Measurements from ENCODE around the gene PVR.
"Not testable (repeated sequence)": the region's sequence is repeated elsewhere in the genome, so short reads cannot be mapped to it uniquely, and the experiment has no call there.

Gene PVR

GRCh38 chr19:44668985-44669764 is 25.5 kb downstream of the PVR start:
- no peak for TF ChIP-seq ZNF274 (IDR thresholded peaks at IDR 0.05; ENCODE audit: low read depth, low read length)
- no peak overlapping the region for H3K4me3 ChIP-seq (ENCODE audit: low read length)

GRCh38 chr19:44670027-44670426 is 26.3 kb downstream of the PVR start:
- H3K4me3 ChIP-seq (ENCODE audit: low read length), result not testable (repeated sequence)

GRCh38 chr19:44671400-44671799 is 27.7 kb downstream of the PVR start, which contains the start of gene CEACAM19:
Gene CEACAM19 (plus strand): TSS chr19:44671482. CDS start chr19:44671932, 450 bp downstream.
- TF ChIP-seq ZNF274 (IDR thresholded peaks at IDR 0.05; ENCODE audit: low read depth, low read length), result no peak
- H3K4me3 ChIP-seq (ENCODE audit: low read length), result no peak within 1 kb of the TSS

GRCh38 chr19:44672226-44672625 is 28.5 kb downstream of the PVR start:
- no peak overlapping the region for H3K4me3 ChIP-seq (ENCODE audit: low read length)
- TF ChIP-seq ZNF274 (IDR thresholded peaks at IDR 0.05; ENCODE audit: low read depth, low read length), result no peak

GRCh38 chr19:44673510-44673909 is 29.8 kb downstream of the PVR start:
- no peak overlapping the region for H3K4me3 ChIP-seq (ENCODE audit: low read length)
- no peak for TF ChIP-seq ZNF274 (IDR thresholded peaks at IDR 0.05; ENCODE audit: low read depth, low read length)

- TF ChIP-seq ZNF274 (IDR thresholded peaks at IDR 0.05; ENCODE audit: low read depth, low read length), result no peak
- H3K4me3 ChIP-seq (ENCODE audit: low read length), result no peak overlapping the region
Measured at GRCh38 chr19:44675521-44675920, 31.8 kb downstream of the PVR start.

GRCh38 chr19:44677019-44677811 is 33.5 kb downstream of the PVR start:
- no peak for TF ChIP-seq ZNF274 (IDR thresholded peaks at IDR 0.05; ENCODE audit: low read depth, low read length)

GRCh38 chr19:44680536-44680935 is 36.8 kb downstream of the PVR start:
- H3K4me3 ChIP-seq (ENCODE audit: low read length), result no peak overlapping the region
- TF ChIP-seq ZNF274 (IDR thresholded peaks at IDR 0.05; ENCODE audit: low read depth, low read length), result no peak

More at GRCh38 chr19:44677019-44677811, 33.5 kb downstream of the PVR start:
- no peak overlapping the region for H3K4me3 ChIP-seq (ENCODE audit: low read length)

GRCh38 chr19:44681992-44682790 is 38.5 kb downstream of the PVR start:
- no peak for TF ChIP-seq ZNF274 (IDR thresholded peaks at IDR 0.05; ENCODE audit: low read depth, low read length)
- H3K4me3 ChIP-seq (ENCODE audit: low read length), result no peak overlapping the region

- TF ChIP-seq ZNF274 (IDR thresholded peaks at IDR 0.05; ENCODE audit: low read depth, low read length), result no peak
- no peak overlapping the region for H3K4me3 ChIP-seq (ENCODE audit: low read length)
Measured at GRCh38 chr19:44682807-44683206, 39.1 kb downstream of the PVR start.

GRCh38 chr19:44683434-44684210 is 39.9 kb downstream of the PVR start:
- no peak for TF ChIP-seq ZNF274 (IDR thresholded peaks at IDR 0.05; ENCODE audit: low read depth, low read length)
- H3K4me3 ChIP-seq (ENCODE audit: low read length), result no peak overlapping the region

- not testable (repeated sequence) for H3K4me3 ChIP-seq (ENCODE audit: low read length)
Measured at GRCh38 chr19:44684396-44684795, 40.7 kb downstream of the PVR start.

GRCh38 chr19:44684892-44685863 is 41.5 kb downstream of the PVR start:
- TF ChIP-seq ZNF274 (IDR thresholded peaks at IDR 0.05; ENCODE audit: low read depth, low read length), result no peak
- H3K4me3 ChIP-seq (ENCODE audit: low read length), result no peak overlapping the region
